Measurements from ENCODE around the gene GRK1.

DNA sequence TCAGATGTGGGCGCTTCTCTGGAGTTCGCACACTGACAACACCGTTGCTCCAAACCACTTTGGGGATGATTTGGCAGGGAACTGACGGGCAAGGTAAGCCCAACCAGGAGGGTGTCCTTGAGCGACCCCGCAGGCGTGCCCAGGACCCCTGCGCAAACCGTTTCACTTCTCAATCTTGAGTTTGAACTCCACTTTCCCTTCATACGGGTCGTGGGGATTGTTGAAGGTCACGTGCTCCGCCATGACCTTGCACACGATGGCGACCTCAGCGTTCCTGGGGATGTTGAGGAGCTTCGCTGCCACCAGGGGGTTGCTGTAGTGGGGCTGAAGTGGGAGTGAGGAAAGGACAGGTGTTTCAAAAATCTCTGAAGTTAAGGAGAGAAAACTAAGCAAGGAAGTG lies 17.8 kb upstream of the GRK1 start:
- TF ChIP-seq POLR2AphosphoS5 (IDR thresholded peaks at IDR 0.05): no peak
- TF ChIP-seq CTCF (IDR thresholded peaks at IDR 0.05): no peak
- TF ChIP-seq POLR2A (IDR thresholded peaks at IDR 0.05): no peak
- TF ChIP-seq EP300 (IDR thresholded peaks at IDR 0.05): no peak
